ENCODE measurements around the gene PAX5.

Gene PAX5

DNA sequence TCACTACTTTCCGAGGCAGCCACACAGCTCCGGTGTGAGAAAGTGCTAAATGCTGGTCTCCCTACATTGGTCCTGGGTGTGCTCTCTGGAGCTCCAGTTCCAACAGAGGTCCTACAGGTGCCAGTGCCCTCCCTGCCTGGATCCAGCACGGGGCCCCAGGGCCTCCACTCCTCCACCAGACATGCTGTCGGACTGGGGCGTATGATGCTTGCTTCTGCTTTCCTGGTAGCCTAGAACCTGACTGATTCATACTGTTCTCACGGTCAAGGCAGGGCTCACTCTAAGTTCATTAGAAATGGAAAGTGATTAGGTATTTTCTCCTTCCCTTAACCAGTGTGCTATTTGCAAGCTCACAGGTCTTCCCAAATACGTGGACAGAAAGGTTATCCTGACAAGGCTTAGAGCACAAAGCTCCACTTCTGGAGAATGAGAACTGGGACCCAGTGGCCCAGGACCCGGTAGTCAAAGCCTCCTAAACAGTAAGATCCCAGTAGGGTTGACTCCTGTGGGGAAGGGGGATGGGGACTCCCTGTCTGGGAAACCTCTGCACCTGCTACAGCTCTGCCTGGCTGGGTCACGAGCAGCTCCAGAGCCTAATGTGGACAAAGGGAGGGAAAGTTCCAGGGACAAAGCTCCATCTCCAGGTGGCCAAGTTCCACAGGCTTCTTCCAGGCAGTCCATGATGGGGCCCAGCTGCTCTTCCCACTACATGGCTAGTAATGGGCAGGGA is 98.1 kb downstream of the PAX5 start:
- in situ Hi-C loops (cut with HindIII; ENCODE audit: low sequenced_read_pairs) = no loop called here

DNA sequence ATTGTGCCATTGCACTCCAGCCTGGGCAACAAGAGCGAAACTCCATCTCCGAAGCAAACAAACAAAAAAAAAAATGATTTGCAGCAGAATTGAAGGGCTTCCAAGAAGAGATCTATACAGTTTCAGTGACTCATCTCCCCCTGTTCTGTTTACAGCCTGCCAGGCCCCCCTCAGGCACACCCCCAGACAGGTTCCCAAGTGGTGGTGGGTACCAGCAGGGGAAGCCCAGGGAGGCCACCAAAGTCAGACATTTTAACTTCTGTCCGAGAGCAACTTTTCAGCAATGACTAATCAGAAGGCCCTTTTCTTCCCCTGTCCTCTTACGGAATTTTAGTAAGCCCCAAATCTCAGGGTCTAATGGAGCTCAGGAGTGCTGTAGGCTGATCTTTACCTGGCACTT is 98.7 kb downstream of the PAX5 start:
- in situ Hi-C loops (cut with HindIII; ENCODE audit: low sequenced_read_pairs) = no loop called here

DNA sequence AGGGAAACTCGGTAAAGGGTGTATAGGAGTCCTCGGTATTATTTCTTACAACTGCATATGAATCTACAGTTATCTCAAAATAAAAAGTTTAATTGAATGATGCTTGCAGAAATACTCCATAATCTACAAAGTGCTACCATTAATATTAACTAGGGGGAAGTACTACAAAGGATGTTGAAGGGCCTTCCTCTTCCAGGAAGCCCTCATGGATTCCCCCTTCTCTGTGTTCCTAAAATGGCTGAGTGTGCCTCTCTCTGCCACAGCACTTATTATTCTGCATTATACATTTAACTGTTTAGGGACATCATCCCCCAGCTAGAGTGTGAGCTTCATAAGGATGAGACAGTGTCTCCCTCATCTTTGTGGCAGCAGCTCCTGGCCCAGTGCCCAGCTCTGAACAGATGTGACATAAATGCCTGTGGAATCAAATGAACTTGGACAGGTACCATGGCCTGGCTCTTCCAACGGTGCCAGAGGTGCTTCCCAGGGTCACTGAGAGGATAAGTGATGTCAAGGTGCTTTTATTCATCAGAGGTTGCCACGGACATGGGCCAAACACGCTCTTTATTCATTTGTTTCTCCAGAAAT is 99.5 kb downstream of the PAX5 start:
- in situ Hi-C loops (cut with HindIII; ENCODE audit: low sequenced_read_pairs) = no loop called here

DNA sequence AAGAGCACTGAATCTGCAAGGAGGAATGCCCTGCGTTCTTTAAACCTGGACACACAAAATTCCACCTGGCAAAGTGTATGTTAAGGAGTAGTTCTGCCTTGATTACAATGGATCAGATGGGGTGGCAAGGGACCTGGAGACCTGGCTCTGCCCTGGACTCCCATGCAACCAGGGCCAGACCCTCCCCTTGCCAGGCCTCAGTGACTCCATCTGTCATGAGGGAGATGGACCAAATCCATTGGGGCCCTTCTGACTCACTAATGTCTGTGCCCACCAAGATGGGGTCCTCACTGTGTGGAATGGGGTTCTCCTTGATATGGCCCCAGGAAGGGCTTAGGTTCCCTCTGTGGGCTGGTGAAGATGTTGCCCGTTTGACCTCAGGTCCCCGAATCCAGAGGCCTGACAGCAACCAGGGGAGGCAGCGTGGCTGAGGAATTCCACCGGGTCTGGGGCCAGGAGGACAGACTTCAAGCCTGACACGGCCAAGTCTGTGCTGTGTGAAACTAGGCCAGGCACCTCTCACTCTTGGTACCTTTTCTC is 100.3 kb downstream of the PAX5 start:
- in situ Hi-C loops (cut with HindIII; ENCODE audit: low sequenced_read_pairs) = no loop called here

DNA sequence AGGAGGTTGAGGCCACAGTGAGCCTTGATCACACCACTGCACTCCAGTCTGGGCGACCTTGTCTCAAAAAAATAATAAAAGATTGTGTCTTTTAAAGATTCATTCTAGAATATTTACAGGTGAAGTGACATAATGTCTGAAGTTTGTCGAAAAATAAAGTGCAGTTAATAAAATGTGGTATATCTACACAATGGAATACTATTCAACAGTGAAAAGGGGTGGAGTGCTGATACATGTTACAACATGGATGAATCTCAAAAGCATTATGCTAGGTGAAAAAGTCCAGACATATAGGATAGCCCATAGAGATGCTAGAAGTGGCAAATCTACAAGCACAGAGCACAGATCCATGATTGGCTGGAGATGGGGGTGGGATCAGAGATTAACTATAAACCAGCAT is 101.9 kb downstream of the PAX5 start:
- in situ Hi-C loops (cut with HindIII; ENCODE audit: low sequenced_read_pairs) = no loop called here

DNA sequence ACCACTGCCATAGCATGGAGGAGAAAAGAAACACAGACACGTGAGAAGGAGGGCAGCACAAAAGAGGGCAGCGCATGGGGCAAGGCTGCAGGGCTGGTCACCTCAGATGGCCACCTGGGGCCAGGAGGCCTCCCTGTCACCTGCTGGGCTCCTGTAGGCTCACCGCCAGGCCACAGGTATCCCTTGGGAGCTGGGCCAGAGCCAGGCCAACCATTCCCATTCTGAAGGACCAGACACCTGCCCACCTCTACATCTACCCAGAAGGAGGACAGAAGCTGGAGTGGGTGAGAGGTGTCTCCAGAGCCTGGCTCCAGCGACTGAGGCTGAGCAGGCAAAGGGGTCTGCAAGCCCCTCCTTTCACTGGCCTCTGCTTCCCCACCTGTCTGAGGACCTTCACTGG is 103.1 kb downstream of the PAX5 start:
- in situ Hi-C loops (cut with HindIII; ENCODE audit: low sequenced_read_pairs) = no loop called here

DNA sequence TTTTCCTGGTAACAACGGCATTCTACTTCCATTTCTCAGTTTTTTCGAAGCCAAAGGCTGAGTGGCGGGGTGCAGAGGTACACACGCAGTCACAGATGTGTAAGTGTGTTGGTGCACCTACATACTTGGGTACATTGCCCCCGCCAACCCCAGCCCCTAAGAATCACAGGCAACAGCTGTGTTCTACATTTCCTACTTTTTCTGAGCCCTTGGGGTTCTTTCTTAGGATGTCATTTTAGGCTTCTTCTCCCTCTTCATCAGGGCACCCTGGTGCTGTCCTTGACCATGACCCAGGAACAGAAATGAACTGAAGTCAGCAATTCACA is 104.8 kb downstream of the PAX5 start:
- in situ Hi-C loops (cut with HindIII; ENCODE audit: low sequenced_read_pairs) = no loop called here

DNA sequence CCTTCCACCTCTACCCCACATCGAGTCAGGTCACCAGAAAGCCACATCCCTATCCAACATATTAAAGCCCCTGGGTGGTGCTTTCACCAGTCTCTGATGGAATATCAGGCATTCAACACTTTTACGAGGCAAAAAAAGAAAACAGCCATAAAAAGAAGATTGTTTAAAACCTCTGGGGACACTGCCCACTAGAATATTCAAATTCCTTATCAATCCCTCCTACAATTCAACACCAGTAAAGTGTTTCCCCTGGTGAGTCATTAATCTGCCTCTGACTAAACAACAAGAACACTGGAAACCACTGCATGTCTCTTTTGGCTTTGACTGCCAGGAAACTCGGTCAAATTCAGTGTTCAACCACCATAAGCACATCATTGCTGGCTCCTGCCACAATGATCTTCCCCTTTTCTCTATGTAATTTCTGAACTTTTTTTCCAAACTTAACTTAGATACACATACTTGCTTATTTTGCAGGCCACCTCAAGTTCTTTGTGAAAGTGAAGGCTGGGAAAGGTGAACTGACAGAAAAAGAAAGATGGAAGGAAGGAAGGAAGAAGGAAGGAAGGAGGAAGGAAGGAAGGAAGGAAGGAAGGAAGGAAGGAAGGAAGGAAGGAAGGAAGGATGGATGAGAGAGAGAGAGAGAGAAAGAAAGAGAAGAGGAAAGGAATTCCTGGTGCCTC is 105.3 kb downstream of the PAX5 start:
- in situ Hi-C loops (cut with HindIII; ENCODE audit: low sequenced_read_pairs) = no loop called here

DNA sequence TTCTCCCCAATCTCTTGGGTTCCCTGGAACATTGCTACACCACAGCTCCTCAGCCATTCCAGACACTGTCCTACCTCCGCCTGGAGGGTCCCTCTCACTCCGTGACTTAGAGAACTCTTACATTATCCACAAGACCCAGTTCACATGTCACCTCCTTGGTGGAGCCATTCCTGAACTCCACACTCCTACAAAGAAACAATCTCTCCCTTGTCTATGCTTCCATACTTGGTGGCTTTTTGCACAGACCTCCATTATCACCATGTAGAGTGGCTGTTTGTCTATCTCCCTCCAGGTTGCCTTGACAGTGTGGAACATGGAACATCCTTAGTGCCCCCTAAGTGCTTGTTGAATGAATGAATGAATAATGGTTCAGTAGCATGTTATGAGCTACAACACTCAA is 105.9 kb downstream of the PAX5 start:
- in situ Hi-C loops (cut with HindIII; ENCODE audit: low sequenced_read_pairs) = no loop called here

DNA sequence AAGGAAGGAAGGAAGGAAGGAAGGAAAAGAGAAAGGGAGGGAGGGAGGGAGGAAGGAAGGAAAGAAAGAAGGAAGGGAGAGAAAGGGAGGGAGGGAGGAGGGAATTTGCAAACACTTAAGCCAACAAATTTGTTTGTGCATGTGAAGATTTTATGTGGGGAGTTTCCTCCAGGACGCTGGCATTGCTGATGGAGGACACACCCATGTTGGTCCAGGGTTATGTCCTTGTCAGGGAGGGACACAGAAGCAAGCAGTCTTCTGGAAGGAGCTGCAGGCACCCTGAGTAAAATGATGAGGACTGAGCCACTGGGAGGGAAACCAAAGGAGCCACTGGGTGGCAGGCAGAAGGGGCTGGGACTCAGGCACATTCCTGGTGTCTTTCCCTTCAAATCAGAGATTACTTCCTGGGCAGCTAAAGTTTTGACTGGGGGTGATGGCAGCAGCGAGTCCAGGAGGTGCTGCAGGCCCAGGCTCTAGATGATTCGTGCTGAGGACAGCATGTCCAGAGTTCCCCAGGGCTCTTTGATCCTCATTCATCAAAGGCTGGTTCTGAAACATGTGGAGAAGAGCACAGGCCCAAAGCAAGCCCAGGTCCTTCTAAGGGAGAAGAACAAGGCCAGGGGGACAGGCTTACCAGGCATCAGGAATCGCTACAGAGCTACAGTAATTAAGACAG is 109.2 kb downstream of the PAX5 start:
- in situ Hi-C loops (cut with HindIII; ENCODE audit: low sequenced_read_pairs) = no loop called here

DNA sequence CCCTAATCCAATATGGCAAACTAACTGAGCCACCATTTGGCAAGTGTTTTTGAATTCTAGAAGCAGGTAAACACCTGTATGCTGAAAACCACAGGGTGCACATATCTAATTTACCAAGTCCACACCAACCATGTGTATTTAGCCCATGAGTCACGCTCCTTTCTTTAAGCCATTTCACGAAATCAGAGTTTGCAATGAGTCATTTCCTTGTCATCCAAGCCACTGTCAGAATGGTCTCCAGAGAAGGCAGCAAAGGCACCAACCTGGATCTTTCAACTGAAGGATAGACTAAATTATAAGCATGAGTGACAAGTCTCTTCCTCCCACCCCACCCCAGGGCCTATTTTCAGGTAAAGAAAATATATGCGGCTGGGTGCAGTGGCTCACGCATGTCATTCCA is 110.0 kb downstream of the PAX5 start:
- in situ Hi-C loops (cut with HindIII; ENCODE audit: low sequenced_read_pairs) = no loop called here

DNA sequence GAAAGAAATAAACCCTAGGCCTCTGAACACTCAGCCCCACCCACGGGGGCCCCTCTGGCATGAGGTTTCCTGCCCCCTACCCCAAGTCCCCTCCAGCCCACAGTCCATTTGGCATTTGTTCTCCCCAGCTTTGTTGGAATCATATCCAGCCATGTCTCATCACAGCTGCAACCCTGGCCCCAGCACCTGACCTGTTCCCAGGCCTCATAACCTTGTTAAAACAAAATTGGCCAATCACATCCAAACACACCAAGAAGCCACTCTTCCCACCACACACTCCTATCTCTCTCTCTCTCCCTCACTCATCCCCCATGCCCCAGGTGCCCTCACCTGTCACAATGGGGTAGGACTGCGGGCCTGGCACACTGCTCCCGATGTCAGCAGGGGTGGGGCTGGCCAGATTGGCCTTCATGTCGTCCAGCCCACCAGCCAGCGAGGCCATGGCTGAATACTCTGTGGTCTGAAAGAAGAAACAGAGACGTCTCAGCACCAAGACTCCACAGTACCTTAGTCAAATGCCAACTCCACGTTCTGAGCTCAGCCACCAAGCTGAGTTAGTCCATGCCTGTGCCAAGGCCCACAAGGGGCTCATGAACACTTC is 110.9 kb downstream of the PAX5 start:
- in situ Hi-C loops (cut with HindIII; ENCODE audit: low sequenced_read_pairs) = no loop called here

DNA sequence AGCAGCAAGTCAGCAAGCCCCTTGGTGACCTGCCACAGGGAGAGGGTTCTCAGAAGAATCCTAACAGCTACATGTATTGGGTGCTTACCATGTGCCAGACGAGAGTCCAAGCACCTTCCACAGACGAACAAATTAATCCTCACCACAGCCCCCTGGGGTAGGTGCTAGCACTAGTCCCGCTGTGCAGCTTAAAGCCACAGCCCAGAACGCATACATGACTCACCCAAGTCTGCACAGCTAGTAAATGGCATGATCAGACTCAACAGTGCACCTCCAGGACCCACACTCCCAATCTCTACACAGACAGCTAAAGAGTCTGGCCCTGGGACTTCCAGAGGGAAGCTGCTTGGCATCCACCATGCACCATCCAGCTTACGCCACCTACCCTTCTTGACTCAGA is 111.5 kb downstream of the PAX5 start:
- in situ Hi-C loops (cut with HindIII; ENCODE audit: low sequenced_read_pairs) = no loop called here

DNA sequence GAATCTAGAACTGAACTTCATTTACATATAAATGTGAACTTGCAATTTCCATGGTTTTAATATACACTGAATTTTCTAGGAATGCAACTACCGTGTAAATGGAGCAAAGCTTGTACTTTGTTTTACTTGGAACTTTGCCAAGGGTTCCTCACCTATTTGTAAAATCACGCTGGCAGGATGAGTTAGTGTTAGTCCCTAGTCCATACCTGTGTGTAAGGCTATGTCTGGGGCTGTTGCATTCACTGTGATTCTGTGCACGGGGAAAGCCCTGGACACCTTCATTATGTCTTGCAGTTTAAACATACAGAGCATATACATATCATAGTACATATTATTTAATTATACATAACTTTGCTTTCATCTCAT is 119.9 kb downstream of the PAX5 start:
- in situ Hi-C loops (cut with HindIII; ENCODE audit: low sequenced_read_pairs) = no loop called here

DNA sequence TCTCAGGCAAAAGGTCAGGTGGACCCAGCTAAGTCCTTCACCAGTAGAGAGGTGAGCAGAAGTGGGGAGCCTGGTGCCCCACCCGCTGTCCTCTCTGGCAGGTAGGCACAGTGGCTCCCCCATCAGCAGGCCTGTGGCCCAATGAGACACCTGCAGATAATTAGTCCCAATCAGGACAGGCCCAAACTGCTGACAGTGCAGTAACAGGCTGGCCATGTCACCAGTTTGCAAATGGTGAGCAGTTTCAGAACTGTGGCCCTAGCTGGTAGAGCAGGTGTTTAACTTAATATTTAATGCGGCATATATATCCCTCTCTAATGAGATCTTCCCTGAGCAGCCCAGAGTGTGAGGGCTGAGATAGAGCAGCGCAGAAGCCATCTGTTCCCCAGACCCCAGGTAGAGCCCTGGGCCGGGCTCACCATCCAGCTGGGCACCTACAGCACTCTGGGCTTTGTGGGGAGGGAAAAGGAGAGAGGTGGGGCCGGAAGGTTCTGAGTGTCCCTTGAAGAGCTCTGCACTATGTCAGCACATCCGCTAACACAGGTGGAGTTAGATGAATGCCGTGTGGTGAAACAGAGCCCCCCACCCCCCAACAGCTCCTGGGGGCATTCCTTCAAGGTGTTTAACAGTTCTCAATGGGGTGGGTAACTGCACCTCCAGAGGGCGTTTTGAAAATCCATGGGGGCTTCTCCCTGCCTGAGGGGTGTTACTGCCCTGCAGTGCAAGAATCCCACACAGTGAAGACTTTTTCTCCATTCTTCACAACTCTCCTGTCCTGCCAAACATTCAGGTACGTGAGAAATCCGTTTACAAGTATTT is 120.5 kb downstream of the PAX5 start:
- in situ Hi-C loops (cut with HindIII; ENCODE audit: low sequenced_read_pairs) = no loop called here

DNA sequence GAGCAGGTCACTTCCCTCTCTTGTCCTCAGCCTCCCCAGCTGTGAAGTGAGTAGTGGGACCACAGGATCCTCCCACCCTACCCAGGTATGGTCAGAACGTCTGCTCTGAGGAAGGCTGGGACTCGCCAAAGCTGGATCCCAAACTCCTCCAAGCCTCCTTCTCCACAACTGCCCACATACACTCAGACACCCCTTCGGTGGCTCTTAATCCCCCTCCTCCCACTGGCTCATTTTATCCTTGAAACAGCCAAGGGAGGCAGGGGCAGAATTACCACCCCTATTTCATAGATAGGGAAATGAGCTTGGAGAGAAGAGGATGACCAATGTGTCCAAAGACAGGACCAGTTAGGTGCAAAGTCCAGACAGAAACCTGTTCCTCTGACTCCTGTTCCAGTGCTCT is 121.4 kb downstream of the PAX5 start:
- in situ Hi-C loops (cut with HindIII; ENCODE audit: low sequenced_read_pairs) = no loop called here

DNA sequence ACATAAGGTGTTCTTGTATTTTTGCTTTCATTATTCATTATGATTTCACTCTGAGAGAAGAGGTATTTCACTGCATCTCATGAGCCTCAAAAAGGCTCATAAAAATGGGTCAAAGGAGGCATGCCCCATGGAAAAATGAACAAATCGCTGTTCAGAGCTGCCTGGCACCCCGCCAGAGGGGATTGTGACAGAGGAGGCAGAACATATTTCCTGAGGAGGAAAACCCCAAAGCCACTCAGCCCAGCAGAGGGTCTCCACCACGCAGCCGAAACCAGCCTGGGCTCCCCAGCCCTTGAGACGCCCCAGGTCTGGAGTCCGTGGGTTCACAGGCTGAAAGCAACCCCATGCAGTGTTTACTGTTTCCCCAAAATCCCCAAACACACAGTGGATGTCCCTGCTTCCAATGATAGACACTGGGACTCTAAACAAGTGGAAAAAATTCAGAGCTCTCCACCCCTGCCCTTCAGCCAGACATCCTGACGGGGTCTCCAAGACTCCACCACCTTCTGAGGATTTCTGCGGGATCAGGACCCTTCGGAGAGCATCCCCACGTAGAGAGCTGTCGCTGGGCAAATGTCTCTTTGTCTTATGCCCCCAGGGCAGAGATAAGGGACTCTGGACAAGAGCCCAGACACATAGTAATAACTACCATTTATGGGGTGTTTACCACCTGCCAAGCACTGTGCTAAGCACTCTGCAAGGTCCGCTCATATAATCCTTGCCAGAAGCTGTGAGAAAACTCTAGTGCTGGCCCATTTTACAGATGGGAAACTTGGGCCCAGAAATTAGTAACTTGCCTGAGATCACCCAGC is 122.3 kb downstream of the PAX5 start:
- in situ Hi-C loops (cut with HindIII; ENCODE audit: low sequenced_read_pairs) = no loop called here

DNA sequence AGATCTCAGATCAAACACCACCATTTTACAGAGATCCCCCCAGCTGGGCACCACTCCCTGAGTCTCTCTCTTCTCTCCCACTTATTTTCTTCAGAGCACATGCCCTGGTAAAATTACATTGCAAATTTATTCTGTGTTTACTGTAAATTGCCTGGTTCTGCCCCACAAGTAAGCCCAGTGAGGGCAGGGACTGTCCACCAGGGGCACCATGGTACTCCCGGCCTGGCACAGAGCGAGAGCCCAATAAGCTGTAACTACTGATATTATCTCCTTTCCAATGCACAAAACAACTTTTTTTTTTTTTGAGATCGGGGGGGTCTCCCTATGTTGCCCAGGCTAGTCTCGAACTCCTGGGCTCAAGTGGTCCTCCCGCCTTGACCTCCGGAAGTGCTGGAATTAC is 123.0 kb downstream of the PAX5 start:
- in situ Hi-C loops (cut with HindIII; ENCODE audit: low sequenced_read_pairs) = no loop called here

DNA sequence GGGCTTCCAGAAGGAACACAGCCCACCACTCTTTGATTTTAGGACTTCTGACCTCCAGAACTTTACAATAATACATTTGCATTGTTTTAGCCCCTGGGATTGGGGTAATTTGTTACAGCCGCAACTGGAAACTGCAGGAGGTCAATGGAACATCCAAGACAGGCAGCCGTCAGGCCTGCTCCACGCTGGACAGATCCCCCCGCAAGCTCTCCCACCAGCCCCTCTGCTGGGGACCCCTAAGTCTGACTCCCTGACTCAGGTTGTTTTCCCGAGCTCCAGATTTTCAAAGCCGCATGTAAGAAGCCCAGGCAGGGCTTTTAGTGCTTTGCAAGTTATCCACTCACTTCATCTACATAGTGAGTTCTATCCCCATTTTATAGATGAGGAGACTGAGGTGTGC is 127.6 kb downstream of the PAX5 start:
- in situ Hi-C loops (cut with HindIII; ENCODE audit: low sequenced_read_pairs) = no loop called here

Data from endothelial cell of hepatic sinusoid (primary cell).